K562 (cell line): ENCODE measurements around the gene AXIN2. TPM values are rescaled to one million over a fixed set of nuclear protein-coding genes. Genes with fewer than 3 reads are reported as not detected.

Experiments
- ATAC-seq: fragments of 200-7000 bp; cut with Tn5 transposase; 3 replicates; pipeline ENCODE4 v1.9.1; 2020; ENCODE audit warnings: moderate library complexity
- BruUV-seq: library from RNA; stranded (reverse); fragments of 400-500 nt; replicated peaks from 2 replicates; lab custom pipeline; 2021; lab: Mats Ljungman, UMichigan
- CTCF ChIA-PET: fragments of 300-600 bp; formaldehyde crosslinking; extraction: SDS; loops from one replicate; lab custom pipeline; 2021; ENCODE audit warnings: low intra/inter-chr PET ratio; lab: Yijun Ruan, JAX
- POLR2A ChIA-PET: fragments of 300-600, 350-650 bp; sonication (Branson Sonifier 250); formaldehyde crosslinking; extraction: SDS; loops from one replicate; lab custom pipeline; 2021; ENCODE audit warnings: antibody characterized with exemption, inconsistent platforms; lab: Yijun Ruan, JAX
- DNase-seq, 4 experiments: peaks; one replicate each; pipeline versions ENCODE4 v3.0.0 to v3.0.0-alpha.2; 2011 to 2018; ENCODE audit warnings: low spot score in 3 of 4, mixed read lengths in 3 of 4; ENCODE audit errors: extremely low read depth in 1 of 4
- FAIRE-seq: peaks from 2 replicates; lab custom pipeline; 2011; peaks lifted over from hg19 to GRCh38; lab: Jason Lieb, UNC
- H2AFZ ChIP-seq: 2 replicates; pipeline ENCODE4 v1.6.0; 2011; ENCODE audit warnings: low read depth, low read length, control low read depth, inconsistent platforms
- H3K27ac ChIP-seq: fragments of 200-600 bp; 3 replicates; pipeline ENCODE4 v1.8.0; 2011; ENCODE audit warnings: low read depth, mild to moderate bottlenecking, control low read depth, inconsistent platforms, low read length, moderate library complexity, mixed read lengths; ENCODE audit errors: extremely low read depth
- H3K27me3 ChIP-seq, 2 experiments: fragments of 300-600 bp in 1 of 2; 2 replicates in 1 of 2; 3 replicates in 1 of 2; pipeline versions ENCODE4 v1.6.0 to v1.8.0; 2011; ENCODE audit warnings: inconsistent platforms in 2 of 2, low read length in 2 of 2, mild to moderate bottlenecking in 1 of 2, mixed read lengths in 1 of 2, moderate library complexity in 1 of 2; ENCODE audit not compliant: control insufficient read depth in 2 of 2, insufficient read depth in 2 of 2
- H3K36me3 ChIP-seq: fragments of 300-600 bp; 3 replicates; pipeline ENCODE4 v1.8.0; 2011; ENCODE audit warnings: mild to moderate bottlenecking, low read length, inconsistent platforms; ENCODE audit not compliant: control insufficient read depth, insufficient read depth
- H3K4me1 ChIP-seq, 2 experiments: fragments of 200-600 bp in 1 of 2; replicated peaks in 1 of 2; 2 replicates in 1 of 2; 3 replicates in 1 of 2; pipeline versions ENCODE4 v1.5.1 to v1.8.0; 2011; ENCODE audit warnings: inconsistent platforms in 2 of 2, low read length in 2 of 2, mild to moderate bottlenecking in 1 of 2, mixed read lengths in 1 of 2, moderate library complexity in 1 of 2; ENCODE audit not compliant: control insufficient read depth in 2 of 2, insufficient read depth in 2 of 2
- H3K4me2 ChIP-seq: 2 replicates; pipeline ENCODE4 v1.6.1; 2011; ENCODE audit warnings: low read length, control low read depth, inconsistent platforms, mixed read lengths; ENCODE audit not compliant: insufficient read depth
- H3K4me3 ChIP-seq: fragments of 200-600 bp; sonication (generic), shearing (Covaris generic); 2 replicates; pipeline ENCODE4 v1.5.1; 2016; ENCODE audit warnings: control low read depth, inconsistent platforms
- H3K79me2 ChIP-seq: fragments of 200-600 bp; 3 replicates; pipeline ENCODE4 v1.8.0; 2011; ENCODE audit warnings: low read length, inconsistent platforms; ENCODE audit not compliant: control insufficient read depth, insufficient read depth
- H3K9ac ChIP-seq, 2 experiments: 2 replicates each; pipeline versions ENCODE4 v1.6.0 to v1.6.1; 2011; ENCODE audit warnings: low read depth in 2 of 2, low read length in 2 of 2, control low read depth in 1 of 2, inconsistent platforms in 1 of 2, mild to moderate bottlenecking in 1 of 2, mixed read lengths in 1 of 2; ENCODE audit not compliant: insufficient read depth in 1 of 2
- H3K9me1 ChIP-seq: one replicate; pipeline ENCODE4 v1.6.0; 2011; ENCODE audit warnings: inconsistent platforms, mild to moderate bottlenecking, low read length, moderate library complexity; ENCODE audit not compliant: control insufficient read depth, insufficient read depth
- H3K9me3 ChIP-seq: replicated peaks from 2 replicates; pipeline ENCODE4 v1.5.1; 2011; ENCODE audit warnings: low read depth, low read length, inconsistent platforms; ENCODE audit not compliant: control insufficient read depth, insufficient read depth
- H4K20me1 ChIP-seq: replicated peaks from 2 replicates; pipeline ENCODE4 v1.6.1; 2011; ENCODE audit warnings: low read length, inconsistent platforms, mixed read lengths; ENCODE audit not compliant: control insufficient read depth, insufficient read depth
- DMBX1 ChIP-seq: fragments of 250-450 bp; sonication (Bioruptor Pico); IDR thresholded peaks from 2 replicates; pipeline ENCODE4 v1.8.0; 2022; ENCODE audit warnings: inconsistent platforms, mild to moderate bottlenecking, moderate library complexity, borderline replicate concordance
- PHF8 ChIP-seq: fragments of 200-600 bp; sonication (generic); IDR thresholded peaks from 2 replicates; pipeline ENCODE4 v1.6.1; 2012; ENCODE audit warnings: mixed run types, mild to moderate bottlenecking, inconsistent platforms, low read length, moderate library complexity, borderline replicate concordance
- ZNF431 ChIP-seq: sonication (generic); formaldehyde crosslinking; IDR thresholded peaks from 2 replicates; pipeline ENCODE4 v1.8.0; 2022; ENCODE audit warnings: mild to moderate bottlenecking, missing genetic modification reagents
- WGBS: fragments of 100-300 bp; shearing (Covaris generic); methylation state at CpG from one replicate; pipeline ENCODE4 v1.1.6; 2016; ENCODE audit warnings: low coverage, mixed read lengths; ENCODE audit not compliant: insufficient coverage; ENCODE audit errors: missing lambda C conversion rate; 5-methylcytosine and 5-hydroxymethylcytosine counted together
- in situ Hi-C: fragments of 300-500 bp; cut with MboI; formaldehyde crosslinking; loops from 4 replicates; pipeline ENCODE4 v1.15.0; 2018; ENCODE audit warnings: inconsistent platforms, mixed read lengths
- intact Hi-C: fragments of 100-400 bp; cut with micrococcal nuclease; formaldehyde crosslinking; loops from 2 replicates; pipeline ENCODE4 v1.14.2; 2022
- polyA plus RNA-seq, 8 experiments: library from polyadenylated mRNA; depleted of rRNA in 4 of 8; stranded (reverse) in 5 of 8; unstranded in 3 of 8; fragments of >200 nt; fragmentation: Nextera tagmentation in 2 of 8; fragmentation: Illumina TruSeq in 1 of 8; extraction: Ambion mirVana in 2 of 8; extraction: Trizol in 1 of 8; gene quantifications; 2 replicates each; pipeline versions ENCODE4 v1.2.1 to v1.2.3, GENCODE V29; 2011 to 2014; ENCODE audit warnings: inconsistent platforms in 1 of 8, missing spikeins in 1 of 8
- total RNA-seq, 7 experiments: library from RNA; depleted of rRNA in 6 of 7; stranded (reverse); fragments of >200 nt in 6 of 7; fragmentation: Illumina TruSeq in 2 of 7; extraction: Trizol in 2 of 7; gene quantifications; 2 replicates each; pipeline versions ENCODE4 v1.2.1 to v1.2.3, GENCODE V29; 2011 to 2021; ENCODE audit warnings: low replicate concordance in 1 of 7
- TF ChIP-seq, protein P1 (sequence below): fragments of 450-650 bp; IDR thresholded peaks from 2 replicates; pipeline ENCODE4 v1.7.0; 2016; ENCODE audit warnings: borderline replicate concordance
- TF ChIP-seq, protein P2 (sequence below): sonication (generic); formaldehyde crosslinking; IDR thresholded peaks from 2 replicates; pipeline ENCODE4 v1.8.0; 2022; ENCODE audit warnings: missing genetic modification reagents, mild to moderate bottlenecking, borderline replicate concordance
- TF ChIP-seq, protein P3 (sequence below): fragments of 450-650 bp; formaldehyde crosslinking; conservative IDR thresholded peaks from 2 replicates; pipeline ENCODE4 v1.4.0; 2022; ENCODE audit warnings: mild to moderate bottlenecking, missing genetic modification characterization
- TF ChIP-seq, protein P4 (sequence below): fragments of 250-450 bp; sonication (Bioruptor Pico); IDR thresholded peaks from 2 replicates; pipeline ENCODE4 v1.9.0; 2021; ENCODE audit warnings: mild to moderate bottlenecking

The AXIN2 gene
- total and polyA plus RNA-seq, 9 of the 15 experiments (the other 6 are each of a cell fraction or from before 2014, with no cell fraction given): 0.21 to 3.3 (median 1.2) TPM

DNA sequence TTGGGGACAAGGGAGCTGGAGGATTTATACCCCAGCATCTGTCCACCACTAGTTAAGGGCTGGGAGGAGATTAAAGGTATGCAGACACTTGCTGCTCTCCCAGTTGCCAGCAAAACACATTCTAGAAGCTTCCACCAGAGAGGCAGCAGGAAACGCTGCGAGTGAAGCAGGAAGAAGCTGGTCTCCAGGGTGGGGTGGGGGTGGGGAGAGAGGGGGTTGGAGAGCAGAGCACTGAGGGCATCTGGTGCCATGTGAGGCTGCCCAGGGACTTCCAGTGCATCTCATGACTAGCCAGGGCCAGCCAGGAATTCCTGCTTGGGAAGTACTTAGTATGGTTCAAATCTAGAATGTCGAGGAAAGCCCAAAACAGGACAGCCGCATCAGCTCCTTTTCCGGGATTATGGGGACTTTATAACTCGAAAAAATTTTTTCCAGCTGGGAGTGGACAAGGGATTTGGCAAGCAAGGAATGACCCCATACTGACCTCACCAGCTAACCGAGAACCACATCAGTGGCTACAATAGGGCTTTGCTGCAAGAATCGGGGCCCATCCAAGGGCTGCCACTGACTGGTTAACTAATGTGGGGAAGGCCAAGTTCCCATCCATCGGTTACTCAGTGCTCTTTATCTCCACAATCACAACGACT lies 26.2 kb upstream of the AXIN2 start:
- DNase-seq (no peak), FAIRE-seq (no peak), ATAC-seq (no peak)
- H2AFZ ChIP-seq: no peak overlapping the region
- H3K9me3 ChIP-seq: no peaks in the 10 kb centered on the region
- ChIA-PET CTCF (no interaction called here), POLR2A (interaction anchor here (0.6 to 1.1 kb wide), 2 partner anchors 101 to 317 kb away, joined by 3 to 4 read pairs; no protein-coding TSS in a partner anchor)
- 0 out of 2 replicates have a peak, but pooled peaks cover 4% of the 10 kb centered on the region for H4K20me1 ChIP-seq
- TF ChIP-seq, protein P1, sequence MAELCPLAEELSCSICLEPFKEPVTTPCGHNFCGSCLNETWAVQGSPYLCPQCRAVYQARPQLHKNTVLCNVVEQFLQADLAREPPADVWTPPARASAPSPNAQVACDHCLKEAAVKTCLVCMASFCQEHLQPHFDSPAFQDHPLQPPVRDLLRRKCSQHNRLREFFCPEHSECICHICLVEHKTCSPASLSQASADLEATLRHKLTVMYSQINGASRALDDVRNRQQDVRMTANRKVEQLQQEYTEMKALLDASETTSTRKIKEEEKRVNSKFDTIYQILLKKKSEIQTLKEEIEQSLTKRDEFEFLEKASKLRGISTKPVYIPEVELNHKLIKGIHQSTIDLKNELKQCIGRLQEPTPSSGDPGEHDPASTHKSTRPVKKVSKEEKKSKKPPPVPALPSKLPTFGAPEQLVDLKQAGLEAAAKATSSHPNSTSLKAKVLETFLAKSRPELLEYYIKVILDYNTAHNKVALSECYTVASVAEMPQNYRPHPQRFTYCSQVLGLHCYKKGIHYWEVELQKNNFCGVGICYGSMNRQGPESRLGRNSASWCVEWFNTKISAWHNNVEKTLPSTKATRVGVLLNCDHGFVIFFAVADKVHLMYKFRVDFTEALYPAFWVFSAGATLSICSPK: no peak
- TF ChIP-seq, protein P2, sequence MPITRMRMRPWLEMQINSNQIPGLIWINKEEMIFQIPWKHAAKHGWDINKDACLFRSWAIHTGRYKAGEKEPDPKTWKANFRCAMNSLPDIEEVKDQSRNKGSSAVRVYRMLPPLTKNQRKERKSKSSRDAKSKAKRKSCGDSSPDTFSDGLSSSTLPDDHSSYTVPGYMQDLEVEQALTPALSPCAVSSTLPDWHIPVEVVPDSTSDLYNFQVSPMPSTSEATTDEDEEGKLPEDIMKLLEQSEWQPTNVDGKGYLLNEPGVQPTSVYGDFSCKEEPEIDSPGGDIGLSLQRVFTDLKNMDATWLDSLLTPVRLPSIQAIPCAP (CRISPR knock-in tag): no peak
- no peak for TF ChIP-seq ZNF431 (CRISPR knock-in tag)
- no peak for TF ChIP-seq PHF8
- TF ChIP-seq DMBX1: no peak
- TF ChIP-seq, protein P3, sequence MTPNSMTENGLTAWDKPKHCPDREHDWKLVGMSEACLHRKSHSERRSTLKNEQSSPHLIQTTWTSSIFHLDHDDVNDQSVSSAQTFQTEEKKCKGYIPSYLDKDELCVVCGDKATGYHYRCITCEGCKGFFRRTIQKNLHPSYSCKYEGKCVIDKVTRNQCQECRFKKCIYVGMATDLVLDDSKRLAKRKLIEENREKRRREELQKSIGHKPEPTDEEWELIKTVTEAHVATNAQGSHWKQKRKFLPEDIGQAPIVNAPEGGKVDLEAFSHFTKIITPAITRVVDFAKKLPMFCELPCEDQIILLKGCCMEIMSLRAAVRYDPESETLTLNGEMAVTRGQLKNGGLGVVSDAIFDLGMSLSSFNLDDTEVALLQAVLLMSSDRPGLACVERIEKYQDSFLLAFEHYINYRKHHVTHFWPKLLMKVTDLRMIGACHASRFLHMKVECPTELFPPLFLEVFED (CRISPR knock-in tag): no peak
- TF ChIP-seq, protein P4, sequence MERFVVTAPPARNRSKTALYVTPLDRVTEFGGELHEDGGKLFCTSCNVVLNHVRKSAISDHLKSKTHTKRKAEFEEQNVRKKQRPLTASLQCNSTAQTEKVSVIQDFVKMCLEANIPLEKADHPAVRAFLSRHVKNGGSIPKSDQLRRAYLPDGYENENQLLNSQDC (CRISPR knock-in tag): no peak
- BruUV-seq: no TSS peak
- in situ Hi-C loops (no loop called here), intact Hi-C loops (no loop called here)
- no peak overlapping the region for H3K4me2 ChIP-seq
- no peaks in the 10 kb centered on the region for H3K9me1 ChIP-seq
- H3K27ac ChIP-seq: no peak overlapping the region
- 13% methylated on average over 10 of the region's 10 CpGs for WGBS
- no peak overlapping the region for H3K4me3 ChIP-seq
- no peaks in the 10 kb centered on the region for H3K36me3 ChIP-seq
- no peaks in the 10 kb centered on the region for H3K79me2 ChIP-seq
- peaks cover 0 to 42% of the 10 kb centered on the region in 2 experiments; a peak in 3 of 5 replicates for H3K27me3 ChIP-seq
- no peak overlapping the region for H3K9ac ChIP-seq
- no peaks in the 10 kb centered on the region for H3K4me1 ChIP-seq
